ENCODE measurements around the gene MMAB.
"Not testable (repeated sequence)": the region's sequence is repeated elsewhere in the genome, so short reads cannot be mapped to it uniquely, and the experiment has no call there.

The MMAB gene

GRCh38 chr12:109573029-109573913 is at the start of gene MMAB, which contains the start of gene MVK:
Gene MMAB (minus strand): TSS chr12:109573504. CDS start chr12:109573480, 24 bp downstream.
Gene MVK (plus strand): TSS chr12:109573794. CDS start chr12:109574823, 1,029 bp downstream.
- peak; percentile 100 for DNase-seq

- no peak for DNase-seq
Measured at GRCh38 chr12:109621901-109622364, 48.6 kb upstream of the MMAB start.

GRCh38 chr12:109621211-109621694 is 47.9 kb upstream of the MMAB start:
- no peak for DNase-seq

GRCh38 chr12:109619002-109619604 is 45.8 kb upstream of the MMAB start:
- DNase-seq: no peak

- DNase-seq: no peak
Measured at GRCh38 chr12:109618082-109618481, 44.8 kb upstream of the MMAB start.

- DNase-seq: no peak
Measured at GRCh38 chr12:109617491-109617890, 44.2 kb upstream of the MMAB start.

GRCh38 chr12:109615556-109616229 is 42.4 kb upstream of the MMAB start:
- no peak for DNase-seq

GRCh38 chr12:109613649-109614455 is 40.5 kb upstream of the MMAB start:
- no peak for DNase-seq

- no peak for DNase-seq
Measured at GRCh38 chr12:109612975-109613502, 39.7 kb upstream of the MMAB start.

- DNase-seq: no peak
Measured at GRCh38 chr12:109612003-109612402, 38.7 kb upstream of the MMAB start.

- no peak for DNase-seq
Measured at GRCh38 chr12:109611223-109611622, 37.9 kb upstream of the MMAB start.

GRCh38 chr12:109610523-109610922 is 37.2 kb upstream of the MMAB start:
- DNase-seq: no peak

GRCh38 chr12:109609342-109609741 is 36.0 kb upstream of the MMAB start:
- DNase-seq: no peak

- DNase-seq: no peak
Measured at GRCh38 chr12:109608793-109609192, 35.5 kb upstream of the MMAB start.

- DNase-seq: no peak
Measured at GRCh38 chr12:109608270-109608669, 35.0 kb upstream of the MMAB start.

- DNase-seq: no peak
Measured at GRCh38 chr12:109607618-109608017, 34.3 kb upstream of the MMAB start.

GRCh38 chr12:109606320-109607028 is 33.2 kb upstream of the MMAB start:
- DNase-seq: no peak

GRCh38 chr12:109605599-109606228 is 32.4 kb upstream of the MMAB start:
- DNase-seq: no peak

- DNase-seq: no peak
Measured at GRCh38 chr12:109605016-109605415, 31.7 kb upstream of the MMAB start.

GRCh38 chr12:109604132-109604585 is 30.9 kb upstream of the MMAB start:
- no peak for DNase-seq

- not testable (repeated sequence) for DNase-seq
Measured at GRCh38 chr12:109602132-109602531, 28.8 kb upstream of the MMAB start.
